Epithelial cell of esophagus (primary cell): ENCODE data around the gene RIOK2.
A peak's percentile ranks its signal among the peaks of the same experiment; 100 is the strongest.
"Not testable (repeated sequence)": the region's sequence is repeated elsewhere in the genome, so short reads cannot be mapped to it uniquely, and the experiment has no call there.

Source experiments
- DNase-seq: peaks from one replicate; pipeline ENCODE4 v3.0.0; 2010; ENCODE audit warnings: low read depth
- H3K4me3 ChIP-seq: 2 replicates; pipeline ENCODE4 v1.5.1; 2011; ENCODE audit warnings: mild to moderate bottlenecking, low read length, control low read depth
- CTCF ChIP-seq: IDR thresholded peaks from 2 replicates; pipeline ENCODE4 v1.5.1; 2011; ENCODE audit warnings: low read depth, mild to moderate bottlenecking, low read length, control low read depth, inconsistent platforms; ENCODE audit not compliant: insufficient read depth; ENCODE audit errors: missing control alignments

RIOK2 gene

GRCh38 chr5:97191893-97192292 is 8.8 kb upstream of the RIOK2 start:
- TF ChIP-seq CTCF: no peak
- DNase-seq: no peak
- no peak overlapping the region for H3K4me3 ChIP-seq

GRCh38 chr5:97189523-97189922 is 6.5 kb upstream of the RIOK2 start:
- DNase-seq, H3K4me3 ChIP-seq: not testable (repeated sequence)

- peak overlapping the region; percentile 98 for H3K4me3 ChIP-seq
- no peak for DNase-seq
- TF ChIP-seq CTCF: no peak
These were observed 825 bp upstream of the RIOK2 start for GRCh38 chr5:97183930-97184213.

GRCh38 chr5:97182571-97183099 is 412 bp downstream of the RIOK2 start:
- no peak for TF ChIP-seq CTCF
- peak overlapping the region; percentile 98 for H3K4me3 ChIP-seq
- peak; percentile 33 for DNase-seq

GRCh38 chr5:97181856-97182545 is 1.0 kb downstream of the RIOK2 start:
- DNase-seq: peak; percentile 60
- TF ChIP-seq CTCF: no peak
- peak overlapping the region; percentile 98 for H3K4me3 ChIP-seq

GRCh38 chr5:97179457-97179856 is 3.6 kb downstream of the RIOK2 start:
- H3K4me3 ChIP-seq, DNase-seq: not testable (repeated sequence)

- peak; percentile 7 for DNase-seq
- no peak for TF ChIP-seq CTCF
- no peak overlapping the region for H3K4me3 ChIP-seq
These were observed 10.8 kb downstream of the RIOK2 start for GRCh38 chr5:97172227-97172626.

- H3K4me3 ChIP-seq: no peak overlapping the region
- no peak for TF ChIP-seq CTCF
- DNase-seq: no peak
These were observed 11.3 kb downstream of the RIOK2 start for GRCh38 chr5:97171703-97172102.
